ENCODE measurements around the gene COA8.

COA8 gene

GRCh38 chr14:103528587-103529382 lies 34.0 kb upstream of the COA8 start, which contains the start of gene TRMT61A:
TSS of gene TRMT61A (plus strand) at chr14:103529196. CDS start at chr14:103529979, 783 bp downstream.
- Histone ChIP-seq H3K27me3 (ENCODE audit: control insufficient read depth, insufficient read depth, low read length) (peaks cover 9% of the 10 kb centered on the region), H3K9me3 (ENCODE audit: control insufficient read depth, insufficient read depth, low read length) (no peaks in the 10 kb centered on the region), H3K4me1 (ENCODE audit: control insufficient read depth, insufficient read depth, low read length) (peaks cover 4% of the 10 kb centered on the region), H3K4me3 (ENCODE audit: low read depth, low read length) (peak within 1 kb of the TSS; percentile 95), H3K36me3 (ENCODE audit: control insufficient read depth, insufficient read depth, low read length) (peaks cover 16% of the 10 kb centered on the region), H3K9ac (ENCODE audit: low read depth, low read length) (peak within 1 kb of the TSS; percentile 73)

- Histone ChIP-seq H3K27me3 (ENCODE audit: control insufficient read depth, insufficient read depth, low read length) (peaks cover under 1% of the 10 kb centered on the region), H3K9me3 (ENCODE audit: control insufficient read depth, insufficient read depth, low read length) (no peaks in the 10 kb centered on the region), H3K4me1 (ENCODE audit: control insufficient read depth, insufficient read depth, low read length) (peaks cover 3% of the 10 kb centered on the region)
These were observed 33.1 kb upstream of the COA8 start for GRCh38 chr14:103529383-103530365.

DNA sequence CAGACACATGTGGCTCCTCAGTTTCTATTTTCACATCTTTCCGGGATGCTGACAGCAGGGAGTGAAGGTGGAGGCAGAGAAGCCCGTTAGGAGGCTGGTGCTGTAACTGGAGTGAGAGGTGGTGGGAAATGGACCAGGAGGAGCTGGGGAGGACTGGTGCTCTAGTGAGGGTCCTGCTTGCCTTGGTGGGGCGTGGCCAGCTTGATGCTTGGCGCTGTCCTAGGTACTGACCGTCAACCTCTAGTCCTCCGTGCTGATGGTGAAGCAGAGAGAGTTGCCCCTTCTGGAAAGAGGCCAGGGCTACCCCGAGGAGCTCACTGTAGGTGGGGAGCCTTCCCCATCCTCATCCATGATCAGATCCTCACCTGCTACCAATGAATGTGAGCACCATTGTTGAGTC lies 32.4 kb upstream of the COA8 start:
- H3K9ac ChIP-seq (ENCODE audit: low read depth, low read length), result no peak overlapping the region
- no peaks in the 10 kb centered on the region for H3K27me3 ChIP-seq (ENCODE audit: control insufficient read depth, insufficient read depth, low read length)
- H3K4me3 ChIP-seq (ENCODE audit: low read depth, low read length), result peak overlapping the region; percentile 95
- no peaks in the 10 kb centered on the region for H3K9me3 ChIP-seq (ENCODE audit: control insufficient read depth, insufficient read depth, low read length)
- H3K4me1 ChIP-seq (ENCODE audit: control insufficient read depth, insufficient read depth, low read length), result peaks cover 3% of the 10 kb centered on the region
- H3K36me3 ChIP-seq (ENCODE audit: control insufficient read depth, insufficient read depth, low read length), result peaks cover 27% of the 10 kb centered on the region

More at GRCh38 chr14:103529383-103530365, 33.1 kb upstream of the COA8 start:
- peak overlapping the region; percentile 73 for H3K9ac ChIP-seq (ENCODE audit: low read depth, low read length)
- peaks cover 20% of the 10 kb centered on the region for H3K36me3 ChIP-seq (ENCODE audit: control insufficient read depth, insufficient read depth, low read length)
- peak overlapping the region; percentile 95 for H3K4me3 ChIP-seq (ENCODE audit: low read depth, low read length)

DNA sequence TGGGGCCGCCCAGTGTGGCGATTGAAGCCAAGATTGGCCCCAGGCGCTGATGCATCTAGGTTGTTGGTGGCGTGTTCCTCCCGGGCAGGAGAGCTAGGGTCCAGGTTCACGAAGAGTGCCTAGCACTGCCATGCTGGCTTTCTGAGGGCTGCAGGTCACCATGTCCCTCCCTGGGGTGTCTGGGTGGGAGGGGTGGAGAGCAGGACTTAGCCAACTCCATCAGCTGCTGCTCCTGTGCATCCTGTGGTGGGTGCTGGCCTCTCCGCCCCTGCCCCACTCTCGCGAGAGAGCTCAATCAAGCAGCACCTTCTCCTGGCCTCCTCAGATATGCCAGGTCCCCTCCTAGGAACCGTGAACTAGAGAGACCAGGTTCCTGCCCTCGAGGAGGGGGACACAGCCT lies 31.9 kb upstream of the COA8 start:
- Histone ChIP-seq H3K9ac (ENCODE audit: low read depth, low read length) (no peak overlapping the region), H3K36me3 (ENCODE audit: control insufficient read depth, insufficient read depth, low read length) (peaks cover 30% of the 10 kb centered on the region), H3K27me3 (ENCODE audit: control insufficient read depth, insufficient read depth, low read length) (no peaks in the 10 kb centered on the region), H3K4me1 (ENCODE audit: control insufficient read depth, insufficient read depth, low read length) (peaks cover 3% of the 10 kb centered on the region), H3K4me3 (ENCODE audit: low read depth, low read length) (no peak overlapping the region), H3K9me3 (ENCODE audit: control insufficient read depth, insufficient read depth, low read length) (no peaks in the 10 kb centered on the region)

GRCh38 chr14:103531421-103532215 lies 31.1 kb upstream of the COA8 start:
- peaks cover 3% of the 10 kb centered on the region for H3K4me1 ChIP-seq (ENCODE audit: control insufficient read depth, insufficient read depth, low read length)

GRCh38 chr14:103532216-103533136 lies 30.3 kb upstream of the COA8 start:
- peaks cover 41% of the 10 kb centered on the region for H3K36me3 ChIP-seq (ENCODE audit: control insufficient read depth, insufficient read depth, low read length)
- H3K27me3 ChIP-seq (ENCODE audit: control insufficient read depth, insufficient read depth, low read length), result no peaks in the 10 kb centered on the region
- no peaks in the 10 kb centered on the region for H3K9me3 ChIP-seq (ENCODE audit: control insufficient read depth, insufficient read depth, low read length)
- H3K4me1 ChIP-seq (ENCODE audit: control insufficient read depth, insufficient read depth, low read length), result peaks cover 3% of the 10 kb centered on the region
- no peak overlapping the region for H3K9ac ChIP-seq (ENCODE audit: low read depth, low read length)
- no peak overlapping the region for H3K4me3 ChIP-seq (ENCODE audit: low read depth, low read length)

More at GRCh38 chr14:103531421-103532215, 31.1 kb upstream of the COA8 start:
- peaks cover 34% of the 10 kb centered on the region for H3K36me3 ChIP-seq (ENCODE audit: control insufficient read depth, insufficient read depth, low read length)
- no peak overlapping the region for H3K9ac ChIP-seq (ENCODE audit: low read depth, low read length)
- H3K9me3 ChIP-seq (ENCODE audit: control insufficient read depth, insufficient read depth, low read length), result no peaks in the 10 kb centered on the region
- H3K27me3 ChIP-seq (ENCODE audit: control insufficient read depth, insufficient read depth, low read length), result no peaks in the 10 kb centered on the region
- H3K4me3 ChIP-seq (ENCODE audit: low read depth, low read length), result no peak overlapping the region

GRCh38 chr14:103533137-103533998 lies 29.4 kb upstream of the COA8 start:
- Histone ChIP-seq H3K9me3 (ENCODE audit: control insufficient read depth, insufficient read depth, low read length) (no peaks in the 10 kb centered on the region), H3K36me3 (ENCODE audit: control insufficient read depth, insufficient read depth, low read length) (peaks cover 41% of the 10 kb centered on the region), H3K4me1 (ENCODE audit: control insufficient read depth, insufficient read depth, low read length) (peaks cover under 1% of the 10 kb centered on the region), H3K27me3 (ENCODE audit: control insufficient read depth, insufficient read depth, low read length) (no peaks in the 10 kb centered on the region), H3K9ac (ENCODE audit: low read depth, low read length) (no peak overlapping the region), H3K4me3 (ENCODE audit: low read depth, low read length) (no peak overlapping the region)

- no peaks in the 10 kb centered on the region for H3K9me3 ChIP-seq (ENCODE audit: control insufficient read depth, insufficient read depth, low read length)
- no peaks in the 10 kb centered on the region for H3K4me1 ChIP-seq (ENCODE audit: control insufficient read depth, insufficient read depth, low read length)
- peaks cover 41% of the 10 kb centered on the region for H3K36me3 ChIP-seq (ENCODE audit: control insufficient read depth, insufficient read depth, low read length)
- H3K9ac ChIP-seq (ENCODE audit: low read depth, low read length), result no peak overlapping the region
- H3K27me3 ChIP-seq (ENCODE audit: control insufficient read depth, insufficient read depth, low read length), result no peaks in the 10 kb centered on the region
- H3K4me3 ChIP-seq (ENCODE audit: low read depth, low read length), result no peak overlapping the region
These were observed 28.7 kb upstream of the COA8 start for GRCh38 chr14:103533999-103534575.

- Histone ChIP-seq H3K4me1 (ENCODE audit: control insufficient read depth, insufficient read depth, low read length) (no peaks in the 10 kb centered on the region), H3K27me3 (ENCODE audit: control insufficient read depth, insufficient read depth, low read length) (no peaks in the 10 kb centered on the region), H3K36me3 (ENCODE audit: control insufficient read depth, insufficient read depth, low read length) (peaks cover 41% of the 10 kb centered on the region)
These were observed 28.1 kb upstream of the COA8 start for GRCh38 chr14:103534576-103535061.

More at GRCh38 chr14:103534576-103535061, 28.1 kb upstream of the COA8 start:
- no peak overlapping the region for H3K9ac ChIP-seq (ENCODE audit: low read depth, low read length)
- H3K9me3 ChIP-seq (ENCODE audit: control insufficient read depth, insufficient read depth, low read length), result no peaks in the 10 kb centered on the region
- no peak overlapping the region for H3K4me3 ChIP-seq (ENCODE audit: low read depth, low read length)

All from iPS-15b (cell line).